Fibroblast of villous mesenchyme (primary cell): ENCODE data around the gene SLITRK2. TPM values are rescaled to one million over a fixed set of nuclear protein-coding genes. Genes with fewer than 3 reads are reported as not detected.

ENCODE experiments used
- DNase-seq: peaks from one replicate; pipeline ENCODE4 v3.0.0-alpha.2; 2010; ENCODE audit warnings: low read depth
- H3K4me3 ChIP-seq: 2 replicates; pipeline ENCODE4 v1.5.1; 2011; ENCODE audit warnings: low read depth, mild to moderate bottlenecking, low read length
- CTCF ChIP-seq: IDR thresholded peaks from 2 replicates; pipeline ENCODE4 v1.5.1; 2012; ENCODE audit warnings: low read depth, mild to moderate bottlenecking, low read length; ENCODE audit not compliant: insufficient read depth
- total RNA-seq: library from RNA; depleted of rRNA; stranded (reverse); fragments of >200 nt; gene quantifications from 2 replicates; pipeline ENCODE4 v1.2.3, GENCODE V29; 2012

The SLITRK2 gene
- total RNA-seq, 1 donor: not detected

GRCh38 chrX:145818186-145819113 is 821 bp downstream of the SLITRK2 start:
- H3K4me3 ChIP-seq: no peak overlapping the region
- DNase-seq: no peak
- no peak for TF ChIP-seq CTCF

- TF ChIP-seq CTCF: no peak
- no peak for DNase-seq
- no peak overlapping the region for H3K4me3 ChIP-seq
Measured at GRCh38 chrX:145820825-145821224, 3.2 kb downstream of the SLITRK2 start.

- no peak overlapping the region for H3K4me3 ChIP-seq
- no peak for DNase-seq
- no peak for TF ChIP-seq CTCF
Measured at GRCh38 chrX:145821291-145821897, 3.8 kb downstream of the SLITRK2 start.

DNA sequence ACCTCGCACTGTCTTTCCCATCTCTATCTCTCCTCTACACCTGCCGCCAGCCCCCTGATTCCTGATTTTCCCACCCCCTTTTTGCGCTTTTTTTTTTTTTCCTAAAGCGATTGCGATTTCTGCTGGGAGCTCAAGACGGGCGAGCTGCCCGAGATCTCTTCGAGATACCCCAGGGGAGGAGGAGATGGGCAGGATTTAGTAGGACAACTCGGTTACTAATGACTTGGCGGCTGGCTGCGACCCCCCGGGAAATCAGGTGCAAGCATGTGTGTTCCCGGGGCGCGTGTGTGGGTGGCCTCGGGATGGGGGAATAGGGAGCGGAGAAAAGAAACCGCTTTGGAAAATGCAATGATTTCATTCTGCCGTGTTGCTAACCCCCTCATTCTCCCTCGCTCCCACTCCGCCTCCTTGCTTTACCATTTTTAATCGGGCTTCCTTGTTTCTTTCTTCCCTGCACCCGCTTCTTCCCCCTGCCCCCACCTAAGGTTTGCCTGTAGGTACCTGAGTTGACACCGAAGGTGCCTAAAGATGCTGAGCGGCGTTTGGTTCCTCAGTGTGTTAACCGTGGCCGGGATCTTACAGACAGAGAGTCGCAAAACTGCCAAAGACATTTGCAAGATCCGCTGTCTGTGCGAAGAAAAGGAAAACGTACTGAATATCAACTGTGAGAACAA is 4.4 kb downstream of the SLITRK2 start:
- TF ChIP-seq CTCF: no peak
- H3K4me3 ChIP-seq: no peak overlapping the region
- no peak for DNase-seq

- H3K4me3 ChIP-seq: no peak overlapping the region
- DNase-seq: no peak
- no peak for TF ChIP-seq CTCF
Measured at GRCh38 chrX:145823132-145823531, 5.5 kb downstream of the SLITRK2 start.

- DNase-seq: peak; percentile 2
- TF ChIP-seq CTCF: no peak
- H3K4me3 ChIP-seq: no peak overlapping the region
Measured at GRCh38 chrX:145825896-145826295, 8.3 kb downstream of the SLITRK2 start.
